Mucosa of descending colon (tissue), 3 donors: ENCODE measurements around the gene OR52K1. TPM values are rescaled to one million over a fixed set of nuclear protein-coding genes. Genes with fewer than 3 reads are reported as not detected.

Experiments
- ATAC-seq: fragments of 200-7000 bp; cut with Tn5 transposase; one replicate; pipeline ENCODE4 v1.9.1; 2020; ENCODE audit warnings: mild to moderate bottlenecking, moderate library complexity
- DNase-seq, 3 donors: peaks; one replicate each; pipeline ENCODE4 v3.0.0-alpha.2; 2020
- H3K36me3 ChIP-seq: fragments of 200-600 bp; one replicate; pipeline ENCODE4 v1.8.0; 2021; ENCODE audit warnings: low read depth, mild to moderate bottlenecking
- H3K4me1 ChIP-seq: fragments of 200-600 bp; one replicate; pipeline ENCODE4 v1.8.0; 2021; ENCODE audit warnings: low read depth, mild to moderate bottlenecking
- H3K4me3 ChIP-seq: fragments of 200-600 bp; one replicate; pipeline ENCODE4 v1.8.0; 2021; ENCODE audit warnings: mild to moderate bottlenecking
- H3K9me3 ChIP-seq: fragments of 200-600 bp; one replicate; pipeline ENCODE4 v1.8.0; 2021; ENCODE audit warnings: mild to moderate bottlenecking
- intact Hi-C, 2 donors: fragments of 100-400 bp; cut with DNase I in 1 of 2; cut with micrococcal nuclease in 1 of 2; formaldehyde crosslinking; loops; one replicate each; pipeline versions ENCODE4 v1.11.0 to v1.11.1; 2022; cut with DNase I, micrococcal nuclease
- total RNA-seq, 3 donors: library from RNA; stranded (reverse); fragmentation: NEBNext Ultra II Directional in 2 of 3; extraction: Animal tissue kit (Norgen Biotek cat#: 25700) in 2 of 3; gene quantifications; one replicate each; pipeline versions ENCODE4 v1.2.1 to v1.2.4, GENCODE V29; 2021 to 2023
- TF ChIP-seq, protein P1 (sequence below): fragments of 200-600 bp; IDR thresholded peaks from one replicate; pipeline ENCODE4 v1.8.0; 2022; ENCODE audit warnings: antibody characterized with exemption, mild to moderate bottlenecking
- donor health status: DM: no; HTN: no; CAD: no; lungs with moderate emphysema.
- donor health status: DM: no; HTN: no; CAD: no.
- donor health status: DM: no; HTN: yes; CAD: no.

Gene OR52K1
- total RNA-seq, 3 donors from 2014 or later, result not detected

DNA sequence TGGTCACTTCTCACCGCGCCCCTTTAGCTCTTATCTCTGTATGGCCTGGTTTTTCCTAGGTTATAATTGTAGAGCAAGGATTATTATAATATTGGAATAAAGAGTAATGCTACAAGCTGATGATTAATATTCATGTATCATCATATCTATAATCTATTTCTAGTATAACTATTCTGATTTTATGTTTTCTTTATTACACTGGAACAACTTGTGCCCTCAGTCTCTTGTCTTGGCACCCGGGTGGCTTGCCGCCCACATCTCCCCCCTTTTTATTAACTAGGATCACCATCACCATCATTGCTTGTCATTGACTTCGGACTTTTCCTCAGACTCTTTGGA lies 11.0 kb downstream of the OR52K1 start:
- TF ChIP-seq, protein P1, sequence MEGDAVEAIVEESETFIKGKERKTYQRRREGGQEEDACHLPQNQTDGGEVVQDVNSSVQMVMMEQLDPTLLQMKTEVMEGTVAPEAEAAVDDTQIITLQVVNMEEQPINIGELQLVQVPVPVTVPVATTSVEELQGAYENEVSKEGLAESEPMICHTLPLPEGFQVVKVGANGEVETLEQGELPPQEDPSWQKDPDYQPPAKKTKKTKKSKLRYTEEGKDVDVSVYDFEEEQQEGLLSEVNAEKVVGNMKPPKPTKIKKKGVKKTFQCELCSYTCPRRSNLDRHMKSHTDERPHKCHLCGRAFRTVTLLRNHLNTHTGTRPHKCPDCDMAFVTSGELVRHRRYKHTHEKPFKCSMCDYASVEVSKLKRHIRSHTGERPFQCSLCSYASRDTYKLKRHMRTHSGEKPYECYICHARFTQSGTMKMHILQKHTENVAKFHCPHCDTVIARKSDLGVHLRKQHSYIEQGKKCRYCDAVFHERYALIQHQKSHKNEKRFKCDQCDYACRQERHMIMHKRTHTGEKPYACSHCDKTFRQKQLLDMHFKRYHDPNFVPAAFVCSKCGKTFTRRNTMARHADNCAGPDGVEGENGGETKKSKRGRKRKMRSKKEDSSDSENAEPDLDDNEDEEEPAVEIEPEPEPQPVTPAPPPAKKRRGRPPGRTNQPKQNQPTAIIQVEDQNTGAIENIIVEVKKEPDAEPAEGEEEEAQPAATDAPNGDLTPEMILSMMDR, result no peak
- intact Hi-C loops, result loop anchor here in 1 of 2 donors (5.0 kb wide), 1 partner anchor 311 kb away; no protein-coding TSS in a partner anchor
- Histone ChIP-seq H3K36me3 (no peaks in the 10 kb centered on the region), H3K4me3 (no peak overlapping the region), H3K9me3 (no peaks in the 10 kb centered on the region), H3K4me1 (no peaks in the 10 kb centered on the region)
- no peak for DNase-seq
- ATAC-seq, result no peak

DNA sequence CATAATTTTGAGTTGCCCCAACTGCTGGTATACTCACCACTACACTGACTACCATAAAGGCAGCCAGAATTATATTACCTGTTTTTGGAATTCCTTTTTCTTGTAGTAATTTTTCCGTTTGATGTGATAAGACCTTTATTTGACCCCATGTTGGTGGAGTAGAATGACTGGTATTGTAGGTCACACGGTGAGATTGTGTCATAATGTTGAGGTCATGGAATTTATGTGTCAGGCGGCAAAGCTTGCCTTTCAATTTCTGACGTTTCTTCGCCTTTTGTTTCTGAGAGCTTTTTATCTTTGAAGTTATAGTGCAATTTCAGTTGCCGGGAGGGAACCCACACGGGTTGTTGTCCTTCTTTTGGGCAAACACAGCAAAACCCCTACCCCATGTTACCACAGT lies 13.0 kb downstream of the OR52K1 start:
- ATAC-seq, result no peak
- Histone ChIP-seq H3K36me3 (no peaks in the 10 kb centered on the region), H3K9me3 (no peaks in the 10 kb centered on the region), H3K4me1 (no peaks in the 10 kb centered on the region), H3K4me3 (no peak overlapping the region)
- DNase-seq, result no peak
- intact Hi-C loops, result loop anchor here in 1 of 2 donors (5.0 kb wide), 1 partner anchor 308 kb away; no protein-coding TSS in a partner anchor
- TF ChIP-seq, protein P1, result no peak

DNA sequence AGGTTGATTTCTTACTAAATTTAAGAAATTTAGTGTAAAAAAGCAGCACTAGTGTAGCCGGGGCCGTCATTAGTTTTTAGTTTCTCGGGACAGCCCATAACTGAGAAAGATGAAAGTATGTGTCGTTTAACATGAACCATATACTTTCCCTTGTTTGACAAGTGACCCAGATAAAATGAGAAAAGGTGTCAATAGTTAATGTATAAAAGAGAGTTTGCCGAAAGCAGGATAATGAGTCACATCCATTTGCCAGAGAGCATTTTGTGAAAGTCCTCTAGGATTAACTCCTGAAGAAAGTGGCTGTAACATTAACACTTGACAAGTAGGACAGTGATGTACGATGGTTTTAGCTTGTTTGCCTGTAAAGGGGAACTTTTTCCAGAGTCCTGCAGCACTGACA lies 13.5 kb downstream of the OR52K1 start:
- TF ChIP-seq, protein P1, result no peak
- Histone ChIP-seq H3K9me3 (no peaks in the 10 kb centered on the region), H3K36me3 (no peaks in the 10 kb centered on the region), H3K4me3 (no peak overlapping the region), H3K4me1 (no peaks in the 10 kb centered on the region)
- ATAC-seq (no peak), DNase-seq (no peak)
- intact Hi-C loops, result loop anchor here in 1 of 2 donors (5.0 kb wide), 1 partner anchor 309 kb away; no protein-coding TSS in a partner anchor

DNA sequence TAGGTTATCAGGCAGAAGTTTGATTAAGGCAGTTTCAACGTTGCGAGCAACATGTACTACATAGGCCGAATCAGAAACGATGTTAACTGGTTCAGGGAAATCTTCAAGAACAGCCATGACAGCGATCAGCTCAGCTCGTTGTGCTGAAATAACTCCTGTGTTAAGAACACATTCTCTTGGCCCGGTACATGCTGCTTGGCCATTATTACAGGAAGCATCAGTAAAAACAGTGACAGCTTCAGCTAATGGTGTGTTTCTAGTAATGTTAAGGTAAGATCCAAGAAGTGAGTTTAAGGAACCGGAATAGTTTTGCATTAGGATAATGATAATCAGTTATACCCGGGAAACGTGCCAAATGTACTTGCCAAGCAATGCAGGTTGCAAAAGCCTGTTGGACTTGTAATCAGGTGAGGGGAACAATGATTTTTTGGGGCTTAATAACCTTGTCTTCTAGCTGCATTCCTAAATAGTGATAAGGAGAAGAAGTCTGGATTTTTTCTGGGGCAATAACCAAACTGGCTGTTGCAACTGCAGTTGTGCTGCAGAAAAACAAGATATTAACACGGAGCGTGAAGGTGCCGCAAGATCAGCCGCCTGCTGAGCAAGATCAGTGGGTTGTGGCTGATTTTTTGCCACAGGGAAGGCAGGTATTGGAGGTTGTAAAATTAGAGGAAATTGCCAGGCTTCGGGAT lies 14.3 kb downstream of the OR52K1 start:
- TF ChIP-seq, protein P1, result no peak
- Histone ChIP-seq H3K9me3 (no peaks in the 10 kb centered on the region), H3K4me3 (no peak overlapping the region), H3K4me1 (no peaks in the 10 kb centered on the region), H3K36me3 (no peaks in the 10 kb centered on the region)
- ATAC-seq (no peak), DNase-seq (no peak)
- intact Hi-C loops, result loop anchor here in 1 of 2 donors (5.0 kb wide), 1 partner anchor 309 kb away; no protein-coding TSS in a partner anchor

DNA sequence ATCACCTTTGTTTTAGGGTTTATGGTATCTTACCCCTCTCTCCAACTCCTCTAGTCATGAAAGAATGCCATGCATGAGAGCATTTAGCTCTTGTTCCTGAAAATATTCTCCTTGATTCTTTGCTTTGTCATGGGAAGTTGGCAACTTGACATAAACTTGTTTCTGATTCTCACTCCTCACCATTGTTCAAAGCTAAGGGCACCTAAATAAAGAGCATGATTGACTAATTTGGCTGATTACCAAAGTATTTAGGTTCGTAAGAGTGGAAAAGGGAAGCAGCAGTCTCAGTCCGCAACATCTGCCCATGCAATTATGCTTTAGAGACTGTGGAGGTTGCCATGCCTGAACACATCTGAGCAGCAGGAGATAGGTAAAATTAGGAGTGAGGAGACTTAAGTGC lies 26.4 kb downstream of the OR52K1 start:
- TF ChIP-seq, protein P1, result no peak
- intact Hi-C loops, result no loop called here
- no peaks in the 10 kb centered on the region for H3K4me1 ChIP-seq
- no peaks in the 10 kb centered on the region for H3K9me3 ChIP-seq
- DNase-seq (no peak), ATAC-seq (no peak)
- H3K36me3 ChIP-seq, result no peaks in the 10 kb centered on the region
- H3K4me3 ChIP-seq, result no peak overlapping the region
